Measurements from ENCODE around the gene ZNF804B. TPM values are rescaled to one million over a fixed set of nuclear protein-coding genes. Genes with fewer than 3 reads are reported as not detected.

The ZNF804B gene
- total and polyA plus RNA-seq, 4 donors = not detected

DNA sequence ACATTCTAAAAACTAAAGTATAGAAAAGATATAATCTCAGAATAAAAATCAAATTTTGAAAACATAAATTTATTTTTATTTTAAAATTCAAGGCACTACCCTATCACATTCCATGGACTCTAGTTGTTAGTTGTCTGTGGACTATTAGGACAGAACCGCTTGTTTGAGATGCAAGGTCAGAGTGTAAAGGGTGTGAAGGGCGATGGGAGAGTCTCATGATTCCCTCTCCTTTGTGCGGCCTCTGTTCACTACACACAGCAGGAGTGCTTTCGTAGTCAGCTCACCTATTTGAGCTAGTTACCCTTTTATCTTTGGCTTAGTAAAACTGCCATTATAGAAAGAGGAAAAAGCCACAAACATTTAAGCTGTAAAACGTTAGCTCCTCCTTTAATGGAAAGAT lies 225.8 kb downstream of the ZNF804B start:
- Histone ChIP-seq H3K36me3 (ENCODE audit: control insufficient read depth in 4 of 4, insufficient read depth in 3 of 4, low read depth in 1 of 4, low read length in 3 of 4) (no peaks in the 10 kb centered on the region), H3K9me3 (ENCODE audit: control insufficient read depth in 4 of 4, low read length in 3 of 4) (no peaks in the 10 kb centered on the region), H3K9ac (ENCODE audit: low read depth in 1 of 2, low read length in 2 of 2) (no peak overlapping the region), H3K27ac (ENCODE audit: low read depth in 1 of 2, low read length in 2 of 2) (no peak overlapping the region), H3K27me3 (ENCODE audit: control insufficient read depth in 4 of 4, insufficient read depth in 4 of 4, low read length in 3 of 4) (no peaks in the 10 kb centered on the region), H3K4me3 (ENCODE audit: low read depth in 1 of 3, low read length in 3 of 3) (no peak overlapping the region), H3K4me1 (ENCODE audit: control insufficient read depth in 4 of 4, insufficient read depth in 4 of 4, low read length in 3 of 4) (no peaks in the 10 kb centered on the region)
- DNase-seq (ENCODE audit: low spot score) = no peak
- 41% methylated on average over 5 of the region's 5 CpGs for WGBS
- TF ChIP-seq HNF4A (conservative IDR thresholded peaks at IDR 0.05) = no peak
- no peak for TF ChIP-seq ATF3 (IDR thresholded peaks at IDR 0.05)
- no peak for TF ChIP-seq FOXA1 (IDR thresholded peaks at IDR 0.05)
- TF ChIP-seq RAD21 (IDR thresholded peaks at IDR 0.05) = no peak
- TF ChIP-seq, protein P1, sequence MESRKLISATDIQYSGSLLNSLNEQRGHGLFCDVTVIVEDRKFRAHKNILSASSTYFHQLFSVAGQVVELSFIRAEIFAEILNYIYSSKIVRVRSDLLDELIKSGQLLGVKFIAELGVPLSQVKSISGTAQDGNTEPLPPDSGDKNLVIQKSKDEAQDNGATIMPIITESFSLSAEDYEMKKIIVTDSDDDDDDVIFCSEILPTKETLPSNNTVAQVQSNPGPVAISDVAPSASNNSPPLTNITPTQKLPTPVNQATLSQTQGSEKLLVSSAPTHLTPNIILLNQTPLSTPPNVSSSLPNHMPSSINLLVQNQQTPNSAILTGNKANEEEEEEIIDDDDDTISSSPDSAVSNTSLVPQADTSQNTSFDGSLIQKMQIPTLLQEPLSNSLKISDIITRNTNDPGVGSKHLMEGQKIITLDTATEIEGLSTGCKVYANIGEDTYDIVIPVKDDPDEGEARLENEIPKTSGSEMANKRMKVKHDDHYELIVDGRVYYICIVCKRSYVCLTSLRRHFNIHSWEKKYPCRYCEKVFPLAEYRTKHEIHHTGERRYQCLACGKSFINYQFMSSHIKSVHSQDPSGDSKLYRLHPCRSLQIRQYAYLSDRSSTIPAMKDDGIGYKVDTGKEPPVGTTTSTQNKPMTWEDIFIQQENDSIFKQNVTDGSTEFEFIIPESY (IDR thresholded peaks at IDR 0.05) = no peak
- TF ChIP-seq YY1 (IDR thresholded peaks at IDR 0.05) = no peak
- TF ChIP-seq RXRA (IDR thresholded peaks at IDR 0.05) = no peak
- no peak for TF ChIP-seq TAF1 (conservative IDR thresholded peaks at IDR 0.05)
- TF ChIP-seq HNF4G (IDR thresholded peaks at IDR 0.05) = no peak
- TF ChIP-seq JUND (IDR thresholded peaks at IDR 0.05) = no peak
- TF ChIP-seq, protein P2, sequence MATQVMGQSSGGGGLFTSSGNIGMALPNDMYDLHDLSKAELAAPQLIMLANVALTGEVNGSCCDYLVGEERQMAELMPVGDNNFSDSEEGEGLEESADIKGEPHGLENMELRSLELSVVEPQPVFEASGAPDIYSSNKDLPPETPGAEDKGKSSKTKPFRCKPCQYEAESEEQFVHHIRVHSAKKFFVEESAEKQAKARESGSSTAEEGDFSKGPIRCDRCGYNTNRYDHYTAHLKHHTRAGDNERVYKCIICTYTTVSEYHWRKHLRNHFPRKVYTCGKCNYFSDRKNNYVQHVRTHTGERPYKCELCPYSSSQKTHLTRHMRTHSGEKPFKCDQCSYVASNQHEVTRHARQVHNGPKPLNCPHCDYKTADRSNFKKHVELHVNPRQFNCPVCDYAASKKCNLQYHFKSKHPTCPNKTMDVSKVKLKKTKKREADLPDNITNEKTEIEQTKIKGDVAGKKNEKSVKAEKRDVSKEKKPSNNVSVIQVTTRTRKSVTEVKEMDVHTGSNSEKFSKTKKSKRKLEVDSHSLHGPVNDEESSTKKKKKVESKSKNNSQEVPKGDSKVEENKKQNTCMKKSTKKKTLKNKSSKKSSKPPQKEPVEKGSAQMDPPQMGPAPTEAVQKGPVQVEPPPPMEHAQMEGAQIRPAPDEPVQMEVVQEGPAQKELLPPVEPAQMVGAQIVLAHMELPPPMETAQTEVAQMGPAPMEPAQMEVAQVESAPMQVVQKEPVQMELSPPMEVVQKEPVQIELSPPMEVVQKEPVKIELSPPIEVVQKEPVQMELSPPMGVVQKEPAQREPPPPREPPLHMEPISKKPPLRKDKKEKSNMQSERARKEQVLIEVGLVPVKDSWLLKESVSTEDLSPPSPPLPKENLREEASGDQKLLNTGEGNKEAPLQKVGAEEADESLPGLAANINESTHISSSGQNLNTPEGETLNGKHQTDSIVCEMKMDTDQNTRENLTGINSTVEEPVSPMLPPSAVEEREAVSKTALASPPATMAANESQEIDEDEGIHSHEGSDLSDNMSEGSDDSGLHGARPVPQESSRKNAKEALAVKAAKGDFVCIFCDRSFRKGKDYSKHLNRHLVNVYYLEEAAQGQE (IDR thresholded peaks at IDR 0.05) = no peak

GRCh38 chr7:89001306-89001705 lies 241.8 kb downstream of the ZNF804B start:
- DNase-seq (ENCODE audit: low spot score) = no peak
- no peak for TF ChIP-seq JUND (IDR thresholded peaks at IDR 0.05)
- no peak for TF ChIP-seq MAX (IDR thresholded peaks at IDR 0.05)
- no peak for TF ChIP-seq EGR1 (IDR thresholded peaks at IDR 0.05; ENCODE audit: low read depth in 2 of 2)
- TF ChIP-seq GABPA (IDR thresholded peaks at IDR 0.05 in 1 of 2, conservative IDR thresholded peaks at IDR 0.05 in 1 of 2) = no peak
- TF ChIP-seq, protein P2 (IDR thresholded peaks at IDR 0.05) = no peak
- TF ChIP-seq RAD21 (IDR thresholded peaks at IDR 0.05) = no peak
- no peak for TF ChIP-seq HNF4G (IDR thresholded peaks at IDR 0.05)
- TF ChIP-seq YY1 (IDR thresholded peaks at IDR 0.05) = no peak
- TF ChIP-seq, protein P1 (IDR thresholded peaks at IDR 0.05) = no peak
- TF ChIP-seq TAF1 (conservative IDR thresholded peaks at IDR 0.05) = no peak
- TF ChIP-seq RXRA (IDR thresholded peaks at IDR 0.05) = no peak
- TF ChIP-seq SP1 (IDR thresholded peaks at IDR 0.05) = no peak
- no peak for TF ChIP-seq FOXA1 (IDR thresholded peaks at IDR 0.05)
- TF ChIP-seq FOXA2 (IDR thresholded peaks at IDR 0.05) = no peak
- no peak for TF ChIP-seq ATF3 (IDR thresholded peaks at IDR 0.05)
- Histone ChIP-seq H3K9ac (ENCODE audit: low read depth in 1 of 2, low read length in 2 of 2) (no peak overlapping the region), H3K9me3 (ENCODE audit: control insufficient read depth in 4 of 4, low read length in 3 of 4) (no peaks in the 10 kb centered on the region), H3K27ac (ENCODE audit: low read depth in 1 of 2, low read length in 2 of 2) (no peak overlapping the region), H3K4me3 (ENCODE audit: low read depth in 1 of 3, low read length in 3 of 3) (no peak overlapping the region), H3K36me3 (ENCODE audit: control insufficient read depth in 4 of 4, insufficient read depth in 3 of 4, low read depth in 1 of 4, low read length in 3 of 4) (no peaks in the 10 kb centered on the region), H3K4me1 (ENCODE audit: control insufficient read depth in 4 of 4, insufficient read depth in 4 of 4, low read length in 3 of 4) (peaks cover 0 to 4% (median 0%) of the 10 kb centered on the region in 4 donors), H3K27me3 (ENCODE audit: control insufficient read depth in 4 of 4, insufficient read depth in 4 of 4, low read length in 3 of 4) (peaks cover 0 to 2% (median 0%) of the 10 kb centered on the region in 4 donors)
- 93% methylated on average over 1 of the region's 1 CpG for WGBS

Data from liver (tissue), 9 donors.